ENCODE data around the gene NPW. TPM values are rescaled to one million over a fixed set of nuclear protein-coding genes. Genes with fewer than 3 reads are reported as not detected.

Gene NPW
- total and polyA plus RNA-seq, 9 of the 15 experiments (the other 6 are each of a cell fraction or from before 2014, with no cell fraction given): 0.14 to 4.0 (median 2.6) TPM; not detected in 4

DNA sequence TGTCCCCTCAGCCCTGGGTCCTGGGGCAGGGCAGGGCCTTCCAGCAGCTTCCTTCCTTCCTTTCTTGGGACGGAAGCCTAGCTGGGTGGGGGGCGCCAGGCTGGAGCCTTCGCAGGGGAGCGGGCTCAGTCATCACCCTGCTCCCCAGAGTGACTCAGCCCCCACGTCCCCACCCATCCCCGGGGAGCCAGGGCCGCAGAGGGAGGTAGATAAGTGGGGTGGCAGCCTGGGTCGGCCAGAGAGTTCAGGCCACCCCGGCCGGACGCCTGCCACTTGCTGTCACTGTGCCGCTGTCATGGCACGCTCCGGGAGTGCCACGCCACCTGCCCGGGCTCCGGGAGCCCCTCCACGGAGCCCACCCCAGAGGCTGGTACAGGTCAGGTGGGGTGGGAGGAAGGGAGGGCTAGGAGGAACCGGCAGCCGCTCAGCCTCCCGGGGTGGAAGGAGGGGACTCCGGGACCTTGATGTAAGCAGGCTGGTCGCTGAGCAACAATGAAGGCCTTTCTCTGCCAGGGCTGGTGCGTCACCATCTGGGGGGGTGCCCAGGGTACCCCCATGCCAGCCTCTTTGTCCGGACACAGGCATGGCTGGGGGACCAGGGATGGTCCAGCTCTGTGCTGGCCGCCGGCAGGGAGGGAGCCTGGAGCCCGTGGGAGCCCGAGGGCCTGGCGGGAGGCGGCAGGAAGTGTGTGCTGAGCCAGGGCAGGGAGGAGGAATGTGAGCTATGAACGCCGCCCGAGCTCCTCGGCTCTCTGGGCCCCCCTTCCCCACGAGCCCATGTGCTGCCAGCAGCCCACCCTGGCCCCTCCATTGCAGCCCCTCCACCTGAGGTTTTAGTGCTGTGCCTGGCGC, 13.7 kb downstream of the NPW start (continued):
- TF ChIP-seq MIER1 (IDR thresholded peaks at IDR 0.05; ENCODE audit: low read depth) (no peak), SMAD4 (CRISPR knock-in tag; conservative IDR thresholded peaks at IDR 0.05) (no peak), KLF6 (CRISPR knock-in tag; IDR thresholded peaks at IDR 0.05; ENCODE audit: borderline replicate concordance) (no peak), SUPT5H (IDR thresholded peaks at IDR 0.05) (no peak), ZBTB7A (IDR thresholded peaks at IDR 0.05; ENCODE audit: borderline replicate concordance, control insufficient read depth, low read depth, low read length) (peak; percentile 81; the same call in 1 of the 2 replicates), CEBPG (CRISPR knock-in tag; IDR thresholded peaks at IDR 0.05) (no peak), CEBPG (tag; conservative IDR thresholded peaks at IDR 0.05 in 1 of 2, IDR thresholded peaks at IDR 0.05 in 1 of 2) (no peak), FOXA3 (CRISPR knock-in tag; conservative IDR thresholded peaks at IDR 0.05 in 1 of 2, IDR thresholded peaks at IDR 0.05 in 1 of 2) (peak in 1 of 2 experiments; percentile 12; a peak in 1 of 4 replicates), ZBED1 (IDR thresholded peaks at IDR 0.05) (no peak), LCOR (CRISPR knock-in tag; IDR thresholded peaks at IDR 0.05) (no peak), PCBP2 (IDR thresholded peaks at IDR 0.05; ENCODE audit: low read depth, low read length, poor library complexity, severe bottlenecking) (no peak), ZC3H8 (IDR thresholded peaks at IDR 0.05) (no peak), PHF8 (IDR thresholded peaks at IDR 0.05; ENCODE audit: borderline replicate concordance, low read length) (peak; percentile 19; the same call in 1 of the 2 replicates), POLR2G (IDR thresholded peaks at IDR 0.05; ENCODE audit: low read depth, low read length) (peak; percentile 71), BRD4 (IDR thresholded peaks at IDR 0.05) (no peak), NFE2L1 (tag; IDR thresholded peaks at IDR 0.05; ENCODE audit: borderline replicate concordance, low read depth) (no peak), ELF1 (tag; IDR thresholded peaks at IDR 0.05) (no peak)
- TF ChIP-seq, protein P1, sequence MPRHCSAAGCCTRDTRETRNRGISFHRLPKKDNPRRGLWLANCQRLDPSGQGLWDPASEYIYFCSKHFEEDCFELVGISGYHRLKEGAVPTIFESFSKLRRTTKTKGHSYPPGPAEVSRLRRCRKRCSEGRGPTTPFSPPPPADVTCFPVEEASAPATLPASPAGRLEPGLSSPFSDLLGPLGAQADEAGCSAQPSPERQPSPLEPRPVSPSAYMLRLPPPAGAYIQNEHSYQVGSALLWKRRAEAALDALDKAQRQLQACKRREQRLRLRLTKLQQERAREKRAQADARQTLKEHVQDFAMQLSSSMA (CRISPR knock-in tag; IDR thresholded peaks at IDR 0.05): no peak
- TF ChIP-seq, protein P2, sequence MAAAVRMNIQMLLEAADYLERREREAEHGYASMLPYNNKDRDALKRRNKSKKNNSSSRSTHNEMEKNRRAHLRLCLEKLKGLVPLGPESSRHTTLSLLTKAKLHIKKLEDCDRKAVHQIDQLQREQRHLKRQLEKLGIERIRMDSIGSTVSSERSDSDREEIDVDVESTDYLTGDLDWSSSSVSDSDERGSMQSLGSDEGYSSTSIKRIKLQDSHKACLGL (CRISPR knock-in tag; IDR thresholded peaks at IDR 0.05; ENCODE audit: borderline replicate concordance, poor library complexity, severe bottlenecking): no peak
- TF ChIP-seq, protein P3, sequence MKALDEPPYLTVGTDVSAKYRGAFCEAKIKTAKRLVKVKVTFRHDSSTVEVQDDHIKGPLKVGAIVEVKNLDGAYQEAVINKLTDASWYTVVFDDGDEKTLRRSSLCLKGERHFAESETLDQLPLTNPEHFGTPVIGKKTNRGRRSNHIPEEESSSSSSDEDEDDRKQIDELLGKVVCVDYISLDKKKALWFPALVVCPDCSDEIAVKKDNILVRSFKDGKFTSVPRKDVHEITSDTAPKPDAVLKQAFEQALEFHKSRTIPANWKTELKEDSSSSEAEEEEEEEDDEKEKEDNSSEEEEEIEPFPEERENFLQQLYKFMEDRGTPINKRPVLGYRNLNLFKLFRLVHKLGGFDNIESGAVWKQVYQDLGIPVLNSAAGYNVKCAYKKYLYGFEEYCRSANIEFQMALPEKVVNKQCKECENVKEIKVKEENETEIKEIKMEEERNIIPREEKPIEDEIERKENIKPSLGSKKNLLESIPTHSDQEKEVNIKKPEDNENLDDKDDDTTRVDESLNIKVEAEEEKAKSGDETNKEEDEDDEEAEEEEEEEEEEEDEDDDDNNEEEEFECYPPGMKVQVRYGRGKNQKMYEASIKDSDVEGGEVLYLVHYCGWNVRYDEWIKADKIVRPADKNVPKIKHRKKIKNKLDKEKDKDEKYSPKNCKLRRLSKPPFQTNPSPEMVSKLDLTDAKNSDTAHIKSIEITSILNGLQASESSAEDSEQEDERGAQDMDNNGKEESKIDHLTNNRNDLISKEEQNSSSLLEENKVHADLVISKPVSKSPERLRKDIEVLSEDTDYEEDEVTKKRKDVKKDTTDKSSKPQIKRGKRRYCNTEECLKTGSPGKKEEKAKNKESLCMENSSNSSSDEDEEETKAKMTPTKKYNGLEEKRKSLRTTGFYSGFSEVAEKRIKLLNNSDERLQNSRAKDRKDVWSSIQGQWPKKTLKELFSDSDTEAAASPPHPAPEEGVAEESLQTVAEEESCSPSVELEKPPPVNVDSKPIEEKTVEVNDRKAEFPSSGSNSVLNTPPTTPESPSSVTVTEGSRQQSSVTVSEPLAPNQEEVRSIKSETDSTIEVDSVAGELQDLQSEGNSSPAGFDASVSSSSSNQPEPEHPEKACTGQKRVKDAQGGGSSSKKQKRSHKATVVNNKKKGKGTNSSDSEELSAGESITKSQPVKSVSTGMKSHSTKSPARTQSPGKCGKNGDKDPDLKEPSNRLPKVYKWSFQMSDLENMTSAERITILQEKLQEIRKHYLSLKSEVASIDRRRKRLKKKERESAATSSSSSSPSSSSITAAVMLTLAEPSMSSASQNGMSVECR (CRISPR knock-in tag; IDR thresholded peaks at IDR 0.05): peak; percentile 31; the same call in 1 of the 2 replicates
- TF ChIP-seq, protein P4, sequence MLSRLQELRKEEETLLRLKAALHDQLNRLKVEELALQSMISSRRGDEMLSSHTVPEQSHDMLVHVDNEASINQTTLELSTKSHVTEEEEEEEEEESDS (CRISPR knock-in tag; IDR thresholded peaks at IDR 0.05): no peak

Measured in K562 (cell line).